ENCODE results near the gene COL13A1. TPM values are rescaled to one million over a fixed set of nuclear protein-coding genes. Genes with fewer than 3 reads are reported as not detected.
A peak's percentile ranks its signal among the peaks of the same experiment; 100 is the strongest.

COL13A1 gene
- polyA plus RNA-seq, 1 donor, result 25.8 TPM

GRCh38 chr10:69949770-69950169 lies 148.1 kb downstream of the COL13A1 start:
- no peak for DNase-seq

GRCh38 chr10:69951658-69952057 lies 150.0 kb downstream of the COL13A1 start:
- no peak for DNase-seq

- no peak for DNase-seq
Observed at GRCh38 chr10:69952069-69952800, 150.5 kb downstream of the COL13A1 start.

GRCh38 chr10:69952821-69953221 lies 151.1 kb downstream of the COL13A1 start:
- peak; percentile 31 for DNase-seq

- no peak for DNase-seq
Observed at GRCh38 chr10:69953851-69954250, 152.1 kb downstream of the COL13A1 start.

GRCh38 chr10:69955211-69955805 lies 153.6 kb downstream of the COL13A1 start:
- no peak for DNase-seq

GRCh38 chr10:69955897-69956740 lies 154.4 kb downstream of the COL13A1 start:
- DNase-seq, result no peak

- no peak for DNase-seq
Observed at GRCh38 chr10:69956741-69957230, 155.1 kb downstream of the COL13A1 start.

GRCh38 chr10:69957241-69957885 lies 155.7 kb downstream of the COL13A1 start:
- no peak for DNase-seq

- no peak for DNase-seq
Observed at GRCh38 chr10:69957886-69958555, 156.3 kb downstream of the COL13A1 start.

GRCh38 chr10:69958556-69958902 lies 156.8 kb downstream of the COL13A1 start:
- DNase-seq, result no peak

- DNase-seq, result no peak
Observed at GRCh38 chr10:69959911-69960310, 158.2 kb downstream of the COL13A1 start.

GRCh38 chr10:69960606-69960987 lies 158.9 kb downstream of the COL13A1 start:
- DNase-seq, result no peak

GRCh38 chr10:69960988-69961880 lies 159.5 kb downstream of the COL13A1 start:
- DNase-seq, result no peak

GRCh38 chr10:69961881-69962745 lies 160.4 kb downstream of the COL13A1 start:
- no peak for DNase-seq

- DNase-seq, result no peak
Observed at GRCh38 chr10:69962746-69963135, 161.0 kb downstream of the COL13A1 start.

- DNase-seq, result no peak
Observed at GRCh38 chr10:69963178-69963834, 161.6 kb downstream of the COL13A1 start.

GRCh38 chr10:69963835-69964710 lies 162.4 kb downstream of the COL13A1 start:
- no peak for DNase-seq

All from left kidney (tissue), 2 donors.